ENCODE data around the gene SLC4A7. TPM values are rescaled to one million over a fixed set of nuclear protein-coding genes. Genes with fewer than 3 reads are reported as not detected.

The SLC4A7 gene
- 46.9 and 49.6 TPM in 2 replicates for total RNA-seq
- total RNA-seq (2013), result 68.8 TPM
- 9.4 and 15.9 TPM in 2 replicates for polyA plus RNA-seq
- polyA minus RNA-seq, result 33.6 and 34.4 TPM in 2 replicates

DNA sequence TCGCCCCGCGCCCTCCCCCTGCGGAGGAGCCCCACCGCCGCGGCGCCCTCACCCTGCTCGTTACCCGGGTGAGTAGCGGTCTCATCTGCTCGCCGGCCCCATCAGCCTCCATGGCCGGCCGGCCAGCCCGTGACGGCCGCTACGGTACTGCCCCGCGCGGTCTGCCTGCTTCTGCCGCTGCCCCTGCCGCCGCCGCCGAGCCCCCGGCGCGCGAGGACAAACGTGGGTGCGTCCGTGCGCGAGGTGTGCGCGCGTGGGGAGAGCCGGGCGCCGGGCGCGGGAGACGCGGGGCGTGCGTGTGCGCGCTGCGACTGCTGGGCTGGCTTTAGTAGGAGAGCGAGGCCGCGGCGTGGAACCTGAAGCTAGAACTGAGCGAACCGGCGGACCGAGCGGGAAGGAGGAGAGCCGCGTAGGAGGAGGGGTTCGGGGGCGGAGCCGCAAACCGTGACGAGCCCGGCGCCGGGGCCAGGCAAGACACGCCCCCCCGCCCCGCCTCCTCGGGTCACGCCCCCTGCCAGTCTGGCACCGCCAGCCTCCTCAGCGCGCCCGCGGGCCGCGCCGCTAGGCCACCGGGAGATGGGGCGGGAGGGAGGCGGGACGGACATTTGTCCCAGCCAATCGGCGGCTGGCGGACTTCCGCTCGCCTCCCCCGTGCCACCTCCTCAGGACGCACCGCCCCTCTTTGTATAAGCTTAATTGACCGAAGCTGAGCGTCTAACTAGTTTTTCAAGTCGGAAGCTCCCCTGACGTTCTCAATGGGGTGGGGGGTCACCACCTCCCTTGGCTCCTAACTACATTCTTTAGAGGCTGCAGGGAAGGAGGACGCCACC lies at the start of gene SLC4A7:
TSS of gene SLC4A7 (minus strand) at position 370 of the 830 bp plus-strand sequence. CDS start at position 112, 258 bp downstream.
- peak within 1 kb of the TSS; percentile 97 for H3K4me2 ChIP-seq (replicated peaks; ENCODE audit: low read depth, low read length, poor library complexity, severe bottlenecking)
- peaks cover 38% of the 10 kb centered on the region for H3K4me1 Mint-ChIP-seq
- no peaks in the 10 kb centered on the region for H3K27me3 ChIP-seq (replicated peaks in 1 of 4; ENCODE audit: control extremely low read depth in 1 of 4, control insufficient read depth in 3 of 4, insufficient read depth in 4 of 4, low read length in 3 of 4)
- no peak for TF ChIP-seq EZH2 (IDR thresholded peaks at IDR 0.05; ENCODE audit: borderline replicate concordance, insufficient read depth, low read depth, low read length, poor library complexity, severe bottlenecking)
- TF ChIP-seq CTCF (IDR thresholded peaks at IDR 0.05), result no peak
- no peaks in the 10 kb centered on the region for H3K27me3 Mint-ChIP-seq
- ATAC-seq (ENCODE audit: low read depth), result peak; percentile 91
- peak within 1 kb of the TSS; percentile 100 for H3K4me3 Mint-ChIP-seq
- H3K27ac ChIP-seq (ENCODE audit: low read length in 2 of 2), result peak within 1 kb of the TSS; percentile 64 to 90
- peak within 1 kb of the TSS; percentile 65 to 99 (median 81) for H3K4me3 ChIP-seq (ENCODE audit: control extremely low read depth in 1 of 5, extremely low read depth in 1 of 5, insufficient read depth in 1 of 5, low read depth in 2 of 5, low read length in 4 of 5)
- H3K79me2 ChIP-seq (ENCODE audit: control insufficient read depth, insufficient read depth, low read length), result peaks cover 50% of the 10 kb centered on the region
- POLR2A ChIA-PET, result interaction anchor here (0.6 to 1.5 kb wide), 5 partner anchors 12 to 865 kb away, joined by 3 to 13 read pairs (median 4); partner anchors contain the start of genes AZI2 and ZCWPW2
- H3K36me3 ChIP-seq (replicated peaks in 1 of 2; ENCODE audit: control extremely low read depth in 1 of 2, control insufficient read depth in 1 of 2, extremely low read depth in 1 of 2, insufficient read depth in 2 of 2, low read length in 1 of 2), result no peaks in the 10 kb centered on the region
- intact Hi-C loops (cut with micrococcal nuclease), result loop anchor here (1.0 to 10.0 kb wide), 8 partner anchors 17 to 1817 kb away; partner anchors contain the start of genes CMC1, NEK10 and NGLY1
- H3K9ac ChIP-seq (ENCODE audit: low read length), result peak within 1 kb of the TSS; percentile 93
- H3K9me3 Mint-ChIP-seq (ENCODE audit: insufficient read depth), result no peaks in the 10 kb centered on the region
- peaks cover 5% of the 10 kb centered on the region for H4K20me1 ChIP-seq (ENCODE audit: control insufficient read depth, insufficient read depth, low read length, poor library complexity, severe bottlenecking)
- no peaks in the 10 kb centered on the region for H3K9me3 ChIP-seq (ENCODE audit: control extremely low read depth in 1 of 3, control insufficient read depth in 2 of 3, insufficient read depth in 1 of 3, low read length in 2 of 3)
- peak; percentile 98 for DNase-seq
- peak within 1 kb of the TSS; percentile 98 for H2AFZ ChIP-seq (ENCODE audit: insufficient read depth, low read depth, low read length, poor library complexity, severe bottlenecking)
- peaks cover 35 to 44% of the 10 kb centered on the region in 2 donors for H3K4me1 ChIP-seq (ENCODE audit: control insufficient read depth in 2 of 2, insufficient read depth in 2 of 2, low read length in 2 of 2)
- CTCF ChIA-PET, result interaction anchor here (0.7 to 3.4 kb wide), 2 partner anchors 11 to 16 kb away, joined by 3 to 18 read pairs; no protein-coding TSS in a partner anchor
- WGBS (ENCODE audit: insufficient coverage), result under 1% methylated on average over 96 of the region's 100 CpGs
- peak within 1 kb of the TSS; percentile 99 for H3K27ac Mint-ChIP-seq

DNA sequence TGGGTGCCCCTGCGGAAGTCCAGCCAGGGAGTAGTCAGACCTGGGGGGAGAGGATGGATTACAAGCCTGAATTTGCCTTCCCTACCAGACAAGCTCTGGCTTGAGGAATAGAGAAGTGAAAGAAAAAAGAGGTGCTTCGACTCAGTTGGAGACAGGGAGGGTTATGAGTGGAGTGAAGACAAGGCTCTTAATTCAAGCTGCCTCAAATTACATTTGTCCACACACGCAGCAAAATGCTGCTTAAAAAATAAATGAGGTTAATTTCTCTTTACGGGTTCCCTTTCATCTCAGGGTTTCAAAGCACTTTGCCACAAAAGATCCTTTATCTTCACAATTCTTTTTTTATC lies 49.0 kb upstream of the SLC4A7 start:
- Histone ChIP-seq H3K79me2 (ENCODE audit: control insufficient read depth, insufficient read depth, low read length) (no peaks in the 10 kb centered on the region), H3K4me2 (replicated peaks; ENCODE audit: low read depth, low read length, poor library complexity, severe bottlenecking) (no peak overlapping the region), H3K4me1 (ENCODE audit: control insufficient read depth in 2 of 2, insufficient read depth in 2 of 2, low read length in 2 of 2) (peaks cover 10 to 17% of the 10 kb centered on the region in 2 donors), H3K9me3 (ENCODE audit: control extremely low read depth in 1 of 3, control insufficient read depth in 2 of 3, insufficient read depth in 1 of 3, low read length in 2 of 3) (peaks cover 0 to 3% (median 0%) of the 10 kb centered on the region in 3 donors), H3K4me3 (ENCODE audit: control extremely low read depth in 1 of 5, extremely low read depth in 1 of 5, insufficient read depth in 1 of 5, low read depth in 2 of 5, low read length in 4 of 5) (no peak overlapping the region), H2AFZ (ENCODE audit: insufficient read depth, low read depth, low read length, poor library complexity, severe bottlenecking) (no peak overlapping the region), H3K27me3 (replicated peaks in 1 of 4; ENCODE audit: control extremely low read depth in 1 of 4, control insufficient read depth in 3 of 4, insufficient read depth in 4 of 4, low read length in 3 of 4) (no peaks in the 10 kb centered on the region), H3K36me3 (replicated peaks in 1 of 2; ENCODE audit: control extremely low read depth in 1 of 2, control insufficient read depth in 1 of 2, extremely low read depth in 1 of 2, insufficient read depth in 2 of 2, low read length in 1 of 2) (no peaks in the 10 kb centered on the region), H4K20me1 (ENCODE audit: control insufficient read depth, insufficient read depth, low read length, poor library complexity, severe bottlenecking) (no peaks in the 10 kb centered on the region), H3K27ac (ENCODE audit: low read length in 2 of 2) (peak overlapping the region in 1 of 2 donors; percentile 8), H3K9ac (ENCODE audit: low read length) (no peak overlapping the region)
- POLR2A ChIA-PET, result no interaction called here
- no peak for ATAC-seq (ENCODE audit: low read depth)
- Mint-ChIP-seq H3K4me1 (peaks cover 20% of the 10 kb centered on the region), H3K27ac (peak overlapping the region; percentile 41), H3K9me3 (ENCODE audit: insufficient read depth) (no peaks in the 10 kb centered on the region), H3K4me3 (no peak overlapping the region), H3K27me3 (no peaks in the 10 kb centered on the region)
- no peak for DNase-seq
- WGBS (ENCODE audit: insufficient coverage), result no CpG with 5 or more reads among the region's 4 CpGs
- no peak for TF ChIP-seq CTCF (IDR thresholded peaks at IDR 0.05)
- TF ChIP-seq EZH2 (IDR thresholded peaks at IDR 0.05; ENCODE audit: borderline replicate concordance, insufficient read depth, low read depth, low read length, poor library complexity, severe bottlenecking), result no peak
- CTCF ChIA-PET, result no interaction called here
- intact Hi-C loops (cut with micrococcal nuclease), result no loop called here
